22Rv1 (cell line): ENCODE results near the gene ARMCX2.

Source experiments
- CTCF ChIP-seq: fragments of 450-650 bp; IDR thresholded peaks from 2 replicates; pipeline ENCODE4 v1.5.1; 2017; ENCODE audit warnings: mild to moderate bottlenecking
- ZFX ChIP-seq: fragments of 450-650 bp; IDR thresholded peaks from 2 replicates; pipeline ENCODE4 v1.6.1; 2017; ENCODE audit warnings: antibody characterized with exemption, borderline replicate concordance

- no peak for TF ChIP-seq CTCF
- no peak for TF ChIP-seq ZFX
These were observed 17.6 kb downstream of the ARMCX2 start for GRCh38 chrX:101642093-101642492.
